GM12875 (cell line): Measurements from ENCODE around the gene AP2A1.

Experiments
- H3K4me3 ChIP-seq: one replicate; pipeline ENCODE4 v1.5.1; 2011; ENCODE audit warnings: low read depth, low read length, control low read depth
- CTCF ChIP-seq: IDR thresholded peaks from 2 replicates; pipeline ENCODE4 v1.5.1; 2011; ENCODE audit warnings: low read depth, mild to moderate bottlenecking, control low read depth, inconsistent platforms, low read length, moderate library complexity, borderline replicate concordance; ENCODE audit not compliant: insufficient read depth

Gene AP2A1

GRCh38 chr19:49766007-49766929 lies 533 bp upstream of the AP2A1 start:
- TF ChIP-seq CTCF = no peak
- H3K4me3 ChIP-seq = peak overlapping the region; percentile 79

DNA sequence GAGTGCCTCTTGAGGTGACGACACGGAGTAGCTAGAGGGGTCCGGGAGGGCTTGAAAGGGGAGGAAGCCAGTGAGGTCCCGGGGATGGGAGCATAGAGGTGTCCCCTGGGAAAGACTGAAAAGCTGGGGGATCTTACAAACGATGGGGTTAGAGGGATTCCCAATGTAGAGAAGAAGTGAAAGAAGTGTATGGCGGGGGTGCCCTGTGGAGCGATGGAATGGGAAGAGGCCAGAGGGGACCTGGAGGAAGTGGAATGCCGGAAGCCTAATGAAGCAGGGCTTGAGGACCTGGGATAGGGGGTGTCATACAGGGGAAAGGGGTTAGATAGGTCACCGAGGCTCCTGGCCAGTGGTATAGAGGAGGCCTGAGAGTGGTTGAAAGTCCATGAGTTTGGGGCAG lies 580 bp downstream of the AP2A1 start:
- TF ChIP-seq CTCF = no peak
- H3K4me3 ChIP-seq = peak overlapping the region; percentile 79

GRCh38 chr19:49767967-49768581 lies 1.3 kb downstream of the AP2A1 start:
- no peak for TF ChIP-seq CTCF
- H3K4me3 ChIP-seq = peak overlapping the region; percentile 79

DNA sequence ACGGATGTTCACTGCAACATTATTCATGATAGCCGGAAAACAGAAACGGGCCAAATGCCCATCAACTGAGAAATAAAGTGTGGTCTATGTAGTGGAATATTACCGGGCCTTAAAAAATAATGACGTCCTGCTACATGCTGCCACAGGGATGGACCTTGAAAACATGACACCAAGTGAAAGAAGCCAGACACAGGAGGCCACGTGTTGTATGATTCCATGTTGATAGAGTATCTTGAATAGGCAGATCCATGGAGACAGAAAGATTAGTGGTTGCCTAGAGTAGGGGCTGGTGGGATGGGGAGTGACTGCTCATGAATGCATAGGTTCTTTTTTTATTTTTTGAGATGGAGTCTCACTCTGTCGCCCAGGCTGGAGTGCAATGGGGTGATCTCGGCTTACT lies 3.7 kb downstream of the AP2A1 start:
- no peak for TF ChIP-seq CTCF
- H3K4me3 ChIP-seq = no peak overlapping the region

GRCh38 chr19:49771674-49772139 lies 4.9 kb downstream of the AP2A1 start:
- TF ChIP-seq CTCF = no peak
- no peak overlapping the region for H3K4me3 ChIP-seq

GRCh38 chr19:49772850-49773432 lies 6.1 kb downstream of the AP2A1 start:
- TF ChIP-seq CTCF = no peak

More at GRCh38 chr19:49772850-49773432, 6.1 kb downstream of the AP2A1 start:
- no peak overlapping the region for H3K4me3 ChIP-seq
